Measurements from ENCODE around the gene LGMN. TPM values are rescaled to one million over a fixed set of nuclear protein-coding genes. Genes with fewer than 3 reads are reported as not detected.

The LGMN gene
- total RNA-seq, 1 donor from 2014 or later = 29.6 TPM

DNA sequence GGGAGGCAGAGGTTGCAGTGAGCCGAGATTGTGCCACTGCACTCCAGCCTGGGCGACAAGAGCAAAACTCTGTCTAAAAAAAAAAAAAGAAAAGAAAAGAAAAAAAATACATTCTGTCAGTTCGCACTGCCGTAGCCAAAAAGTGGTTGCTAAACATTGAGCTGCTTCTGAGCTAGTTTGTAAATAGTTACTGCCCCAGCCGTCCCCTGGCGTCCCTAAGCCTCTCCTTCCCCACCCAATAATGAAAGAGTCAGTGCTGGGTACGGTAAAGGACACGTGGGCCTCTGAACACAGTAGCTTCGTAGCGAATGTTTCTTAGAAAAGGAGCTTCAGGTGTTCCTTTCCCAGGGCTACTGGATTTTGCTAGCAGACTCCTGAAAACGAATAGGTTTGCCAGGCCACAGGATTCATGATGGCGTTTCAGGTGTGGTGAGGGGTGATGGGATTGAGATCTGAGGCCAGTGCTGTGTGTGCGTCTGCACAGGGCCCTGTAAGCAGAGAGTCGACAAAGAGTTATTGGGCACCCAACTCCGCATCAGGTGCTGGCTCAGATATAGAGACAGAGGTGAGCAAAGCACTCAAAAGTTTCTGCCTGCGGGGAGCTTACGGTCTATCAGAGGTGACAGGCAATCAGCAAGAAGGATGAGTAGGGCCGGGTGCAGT is 94.1 kb downstream of the LGMN start:
- DNase-seq (ENCODE audit: low read depth) = no peak

Other genes with a start within 250 kb of the LGMN start
- gene RIN3, start 234.8 kb downstream of the LGMN start, total RNA-seq = 0.51 and 0.83 TPM in 2 replicates
- 44.9 and 52.6 TPM in 2 replicates for gene GOLGA5, start 45.7 kb upstream of the LGMN start, total RNA-seq
- gene CHGA, start 174.5 kb upstream of the LGMN start, total RNA-seq = not detected in 2 replicates